Loucy (cell line): ENCODE measurements around the gene GUCY1A2.

ENCODE experiments used
- H2AFZ ChIP-seq: fragments of 200-600 bp; sonication (generic); 2 replicates; pipeline ENCODE4 v1.6.0; 2016; ENCODE audit warnings: antibody characterized with exemption, mild to moderate bottlenecking, low read length, moderate library complexity
- H3F3A ChIP-seq: fragments of 200-600 bp; 2 replicates; pipeline ENCODE4 v1.6.0; 2016; ENCODE audit warnings: antibody characterized with exemption, low read depth, mild to moderate bottlenecking
- H3K27me3 ChIP-seq: fragments of 200-600 bp; sonication (generic); 2 replicates; pipeline ENCODE4 v1.6.1; 2014; ENCODE audit warnings: low read length, mild to moderate bottlenecking; ENCODE audit not compliant: insufficient read depth, poor library complexity, severe bottlenecking
- H3K36me3 ChIP-seq: fragments of 200-600 bp; sonication (generic); 2 replicates; pipeline ENCODE4 v1.6.1; 2016; ENCODE audit warnings: low read length; ENCODE audit not compliant: insufficient read depth
- H3K4me1 ChIP-seq: fragments of 200-600 bp; sonication (generic); 2 replicates; pipeline ENCODE4 v1.5.1; 2014; ENCODE audit warnings: low read length, mild to moderate bottlenecking; ENCODE audit not compliant: insufficient read depth, poor library complexity, severe bottlenecking
- H3K4me2 ChIP-seq: fragments of 200-600 bp; sonication (generic); 2 replicates; pipeline ENCODE4 v1.6.0; 2014; ENCODE audit warnings: antibody characterized with exemption, low read length, low read depth, mild to moderate bottlenecking; ENCODE audit not compliant: poor library complexity, severe bottlenecking
- H3K4me3 ChIP-seq: fragments of 200-600 bp; sonication (generic); 2 replicates; pipeline ENCODE4 v1.5.1; 2014; ENCODE audit warnings: low read length, mild to moderate bottlenecking, mixed read lengths; ENCODE audit not compliant: poor library complexity, severe bottlenecking
- H3K79me2 ChIP-seq: fragments of 200-600 bp; sonication (generic); 2 replicates; pipeline ENCODE4 v1.6.1; 2014; ENCODE audit warnings: low read length; ENCODE audit not compliant: insufficient read depth
- H3K9ac ChIP-seq: fragments of 200-600 bp; sonication (generic); 2 replicates; pipeline ENCODE4 v1.6.0; 2014; ENCODE audit warnings: mild to moderate bottlenecking, low read depth, low read length, moderate library complexity; ENCODE audit not compliant: poor library complexity, severe bottlenecking
- H3K9me2 ChIP-seq: fragments of 200-600 bp; sonication (generic); replicated peaks from 2 replicates; pipeline ENCODE4 v1.6.1; 2016; ENCODE audit warnings: low read depth, low read length, mixed read lengths
- H3K9me3 ChIP-seq: fragments of 200-600 bp; sonication (generic); 2 replicates; pipeline ENCODE4 v1.6.1; 2014; ENCODE audit warnings: mild to moderate bottlenecking, antibody characterized with exemption, low read length, low read depth; ENCODE audit not compliant: insufficient read depth
- H4K20me1 ChIP-seq: fragments of 200-600 bp; sonication (generic); 2 replicates; pipeline ENCODE4 v1.6.0; 2014; ENCODE audit warnings: antibody characterized with exemption, low read length, mild to moderate bottlenecking; ENCODE audit not compliant: insufficient read depth, poor library complexity, severe bottlenecking
- CTCF ChIP-seq: fragments of 200-600 bp; sonication (generic); conservative IDR thresholded peaks from 2 replicates; pipeline ENCODE4 v1.5.1; 2014; ENCODE audit warnings: mild to moderate bottlenecking, antibody characterized with exemption, low read length
- EZH2phosphoT487 ChIP-seq: fragments of 200-600 bp; IDR thresholded peaks from 2 replicates; pipeline ENCODE4 v1.6.1; 2018; ENCODE audit warnings: antibody characterized with exemption, mild to moderate bottlenecking, moderate library complexity, borderline replicate concordance

GUCY1A2 gene

GRCh38 chr11:106690923-106691322 lies 327.4 kb downstream of the GUCY1A2 start:
- no peak for TF ChIP-seq EZH2phosphoT487
- TF ChIP-seq CTCF = no peak
- Histone ChIP-seq H3K4me3 (no peak overlapping the region), H4K20me1 (no peaks in the 10 kb centered on the region), H3K4me1 (no peaks in the 10 kb centered on the region), H3K9me2 (no peaks in the 10 kb centered on the region), H3K9me3 (no peaks in the 10 kb centered on the region), H3K36me3 (no peaks in the 10 kb centered on the region), H3K9ac (no peak overlapping the region), H3K79me2 (no peaks in the 10 kb centered on the region), H2AFZ (no peak overlapping the region), H3F3A (no peaks in the 10 kb centered on the region), H3K27me3 (no peaks in the 10 kb centered on the region), H3K4me2 (no peak overlapping the region)

GRCh38 chr11:106684944-106685343 lies 333.3 kb downstream of the GUCY1A2 start:
- Histone ChIP-seq H3K4me1 (no peaks in the 10 kb centered on the region), H3F3A (no peaks in the 10 kb centered on the region), H3K79me2 (no peaks in the 10 kb centered on the region), H3K9ac (no peak overlapping the region), H3K36me3 (no peaks in the 10 kb centered on the region), H3K4me3 (no peak overlapping the region), H3K9me2 (no peaks in the 10 kb centered on the region; the same call in 1 of the 2 replicates), H3K27me3 (no peaks in the 10 kb centered on the region), H3K4me2 (no peak overlapping the region), H3K9me3 (no peaks in the 10 kb centered on the region), H2AFZ (no peak overlapping the region), H4K20me1 (no peaks in the 10 kb centered on the region)
- no peak for TF ChIP-seq EZH2phosphoT487
- no peak for TF ChIP-seq CTCF

GRCh38 chr11:106683435-106683834 lies 334.8 kb downstream of the GUCY1A2 start:
- no peaks in the 10 kb centered on the region for H4K20me1 ChIP-seq
- H3K4me3 ChIP-seq = no peak overlapping the region
- H2AFZ ChIP-seq = no peak overlapping the region
- TF ChIP-seq CTCF (no peak), EZH2phosphoT487 (no peak)
- H3K9me3 ChIP-seq = no peaks in the 10 kb centered on the region
- no peaks in the 10 kb centered on the region for H3F3A ChIP-seq
- no peak overlapping the region for H3K9ac ChIP-seq
- no peak overlapping the region for H3K4me2 ChIP-seq
- H3K27me3 ChIP-seq = no peaks in the 10 kb centered on the region
- no peaks in the 10 kb centered on the region for H3K4me1 ChIP-seq
- H3K36me3 ChIP-seq = no peaks in the 10 kb centered on the region
- no peaks in the 10 kb centered on the region for H3K79me2 ChIP-seq
- H3K9me2 ChIP-seq = no peaks in the 10 kb centered on the region; the same call in 1 of the 2 replicates
